ENCODE data around the gene UBL5. TPM values are rescaled to one million over a fixed set of nuclear protein-coding genes. Genes with fewer than 3 reads are reported as not detected.
A peak's percentile ranks its signal among the peaks of the same experiment; 100 is the strongest.

The UBL5 gene
- total RNA-seq, 1 donor from 2014 or later = 338 TPM

GRCh38 chr19:9847087-9847671, 19.5 kb downstream of the UBL5 start:
- Mint-ChIP-seq H3K27me3 (ENCODE audit: insufficient read depth) (no peaks in the 10 kb centered on the region), H3K9me3 (no peaks in the 10 kb centered on the region), H3K4me1 (ENCODE audit: low read depth) (peaks cover 6% of the 10 kb centered on the region), H3K4me3 (no peak overlapping the region), H3K36me3 (ENCODE audit: low read depth) (peaks cover 36% of the 10 kb centered on the region), H3K27ac (no peak overlapping the region)
- intact Hi-C loops (cut with micrococcal nuclease) = loop anchor here (2.0 kb wide), 1 partner anchor 16 kb away; no protein-coding TSS in a partner anchor
- no peak for DNase-seq (ENCODE audit: low spot score)

GRCh38 chr19:9848060-9848459, 20.3 kb downstream of the UBL5 start:
- DNase-seq (ENCODE audit: low spot score) = no peak
- no peak overlapping the region for H3K4me3 Mint-ChIP-seq
- H3K27me3 Mint-ChIP-seq (ENCODE audit: insufficient read depth) = no peaks in the 10 kb centered on the region
- no peak overlapping the region for H3K27ac Mint-ChIP-seq
- peaks cover 29% of the 10 kb centered on the region for H3K36me3 Mint-ChIP-seq (ENCODE audit: low read depth)
- H3K4me1 Mint-ChIP-seq (ENCODE audit: low read depth) = peaks cover 6% of the 10 kb centered on the region
- no peaks in the 10 kb centered on the region for H3K9me3 Mint-ChIP-seq
- intact Hi-C loops (cut with micrococcal nuclease) = no loop called here

DNA sequence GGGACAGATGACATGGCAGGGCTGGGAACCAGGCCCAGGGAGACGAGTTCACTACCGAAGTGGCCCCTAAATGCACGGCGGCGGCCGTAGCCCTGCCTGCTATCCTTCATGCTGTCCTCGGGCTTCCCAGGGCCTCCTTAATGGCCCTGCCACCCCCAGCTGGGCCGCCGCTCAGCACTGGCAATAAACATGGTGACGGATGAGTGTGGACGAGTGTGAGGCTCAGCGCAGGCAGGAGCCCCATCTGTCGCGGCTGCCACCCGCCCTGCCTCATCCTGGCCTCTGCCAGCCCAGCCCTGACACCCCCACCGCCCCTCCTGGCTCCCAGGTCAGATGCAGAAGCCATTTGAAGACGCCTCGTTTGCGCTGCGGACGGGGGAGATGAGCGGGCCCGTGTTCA, 21.0 kb downstream of the UBL5 start:
- Mint-ChIP-seq H3K27me3 (ENCODE audit: insufficient read depth) (no peaks in the 10 kb centered on the region), H3K27ac (no peak overlapping the region), H3K36me3 (ENCODE audit: low read depth) (peaks cover 23% of the 10 kb centered on the region), H3K9me3 (no peaks in the 10 kb centered on the region), H3K4me1 (ENCODE audit: low read depth) (peaks cover 6% of the 10 kb centered on the region), H3K4me3 (no peak overlapping the region)
- no peak for DNase-seq (ENCODE audit: low spot score)
- intact Hi-C loops (cut with micrococcal nuclease) = no loop called here

- intact Hi-C loops (cut with micrococcal nuclease) = no loop called here
- no peaks in the 10 kb centered on the region for H3K9me3 Mint-ChIP-seq
- no peak overlapping the region for H3K27ac Mint-ChIP-seq
Measured at GRCh38 chr19:9849791-9850190, 22.1 kb downstream of the UBL5 start.

GRCh38 chr19:9850235-9850959, 22.7 kb downstream of the UBL5 start:
- Mint-ChIP-seq H3K36me3 (ENCODE audit: low read depth) (peaks cover 13% of the 10 kb centered on the region), H3K4me3 (no peak overlapping the region), H3K27ac (no peak overlapping the region), H3K4me1 (ENCODE audit: low read depth) (peaks cover 6% of the 10 kb centered on the region), H3K27me3 (ENCODE audit: insufficient read depth) (no peaks in the 10 kb centered on the region), H3K9me3 (no peaks in the 10 kb centered on the region)
- intact Hi-C loops (cut with micrococcal nuclease) = no loop called here
- DNase-seq (ENCODE audit: low spot score) = no peak

More at GRCh38 chr19:9849791-9850190, 22.1 kb downstream of the UBL5 start:
- Mint-ChIP-seq H3K4me3 (no peak overlapping the region), H3K36me3 (ENCODE audit: low read depth) (peaks cover 16% of the 10 kb centered on the region), H3K4me1 (ENCODE audit: low read depth) (peaks cover 6% of the 10 kb centered on the region), H3K27me3 (ENCODE audit: insufficient read depth) (no peaks in the 10 kb centered on the region)
- no peak for DNase-seq (ENCODE audit: low spot score)

- H3K4me3 Mint-ChIP-seq = no peak overlapping the region
- no peaks in the 10 kb centered on the region for H3K27me3 Mint-ChIP-seq (ENCODE audit: insufficient read depth)
- H3K4me1 Mint-ChIP-seq (ENCODE audit: low read depth) = peaks cover 28% of the 10 kb centered on the region
- intact Hi-C loops (cut with micrococcal nuclease) = no loop called here
- H3K36me3 Mint-ChIP-seq (ENCODE audit: low read depth) = peaks cover 8% of the 10 kb centered on the region
- no peaks in the 10 kb centered on the region for H3K9me3 Mint-ChIP-seq
- no peak for DNase-seq (ENCODE audit: low spot score)
- H3K27ac Mint-ChIP-seq = no peak overlapping the region
Measured at GRCh38 chr19:9854282-9854846, 26.6 kb downstream of the UBL5 start.

DNA sequence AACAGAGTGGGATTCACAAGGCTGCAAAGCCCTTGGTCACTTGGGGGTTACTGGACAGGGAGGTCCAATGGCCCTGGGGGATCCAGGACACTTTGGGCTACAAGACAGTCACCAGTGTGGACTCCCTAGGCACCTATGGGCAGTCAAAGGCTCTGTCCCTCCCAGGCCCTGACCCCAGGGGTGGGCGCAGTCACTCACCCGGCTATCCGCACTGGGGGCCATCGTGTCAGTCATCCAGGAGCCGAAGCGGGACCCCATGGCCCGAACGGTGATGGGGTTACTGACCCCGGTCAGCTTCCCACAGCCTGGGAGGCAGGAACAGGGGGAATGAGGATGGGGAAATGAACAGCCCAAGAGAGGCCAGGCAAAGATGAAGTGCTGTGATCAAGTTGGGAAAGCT, 28.9 kb downstream of the UBL5 start:
- Mint-ChIP-seq H3K27me3 (ENCODE audit: insufficient read depth) (no peaks in the 10 kb centered on the region), H3K9me3 (no peaks in the 10 kb centered on the region), H3K27ac (peak overlapping the region; percentile 63), H3K4me1 (ENCODE audit: low read depth) (peaks cover 47% of the 10 kb centered on the region), H3K36me3 (ENCODE audit: low read depth) (peaks cover 8% of the 10 kb centered on the region), H3K4me3 (peak overlapping the region; percentile 0)
- DNase-seq (ENCODE audit: low spot score) = no peak
- intact Hi-C loops (cut with micrococcal nuclease) = no loop called here

- Mint-ChIP-seq H3K4me1 (ENCODE audit: low read depth) (peaks cover 53% of the 10 kb centered on the region), H3K36me3 (ENCODE audit: low read depth) (peaks cover 7% of the 10 kb centered on the region), H3K27me3 (ENCODE audit: insufficient read depth) (no peaks in the 10 kb centered on the region), H3K4me3 (peak overlapping the region; percentile 79), H3K9me3 (no peaks in the 10 kb centered on the region), H3K27ac (peak overlapping the region; percentile 63)
- DNase-seq (ENCODE audit: low spot score) = no peak
- intact Hi-C loops (cut with micrococcal nuclease) = no loop called here
Measured at GRCh38 chr19:9857076-9857721, 29.5 kb downstream of the UBL5 start.

DNA sequence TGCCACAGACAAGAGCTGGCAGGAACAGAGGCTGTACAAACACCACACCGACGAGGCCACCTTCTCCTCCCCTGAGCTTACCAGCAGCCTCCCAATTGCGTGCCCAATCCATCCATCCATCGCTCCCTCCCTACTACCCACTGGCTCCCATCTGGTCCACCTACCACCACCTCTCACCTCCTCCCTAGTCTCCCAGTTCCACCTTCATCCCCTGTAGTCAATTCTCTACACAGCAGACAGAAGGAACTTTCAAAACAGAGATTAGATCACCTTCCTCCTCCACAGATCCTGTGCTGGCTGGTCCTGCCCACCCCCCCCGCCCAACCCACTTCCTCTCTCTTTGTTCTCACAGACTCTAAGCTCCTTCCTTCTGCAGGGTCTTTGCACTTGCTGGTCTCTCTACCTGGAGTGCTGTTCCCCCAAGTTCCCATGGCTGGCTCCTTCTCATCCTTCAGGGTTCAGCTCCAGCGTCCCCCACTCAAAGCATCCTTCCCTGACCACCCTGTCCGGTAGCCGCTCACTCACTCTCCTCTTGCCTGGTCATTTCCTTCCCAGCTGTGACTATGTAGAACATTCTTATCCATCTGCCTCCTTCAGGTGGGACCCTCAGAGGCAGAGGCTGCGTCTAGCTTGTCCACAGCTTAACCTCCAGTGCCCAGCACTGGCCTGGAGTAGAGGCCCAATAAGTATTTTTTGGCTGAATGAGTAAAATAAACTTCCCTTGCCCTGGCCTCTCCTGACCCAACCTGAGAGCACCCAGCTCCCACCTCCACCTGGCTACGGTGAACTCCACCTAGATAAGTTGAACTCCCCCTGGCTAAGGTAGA, 30.4 kb downstream of the UBL5 start:
- peak overlapping the region; percentile 93 for H3K27ac Mint-ChIP-seq
- H3K27me3 Mint-ChIP-seq (ENCODE audit: insufficient read depth) = no peaks in the 10 kb centered on the region
- intact Hi-C loops (cut with micrococcal nuclease) = loop anchor here (1.0 to 2.0 kb wide), 2 partner anchors 23 to 57 kb away; partner anchors contain the start of gene PIN1
- no peaks in the 10 kb centered on the region for H3K9me3 Mint-ChIP-seq
- H3K36me3 Mint-ChIP-seq (ENCODE audit: low read depth) = peaks cover 7% of the 10 kb centered on the region
- H3K4me1 Mint-ChIP-seq (ENCODE audit: low read depth) = peaks cover 62% of the 10 kb centered on the region
- DNase-seq (ENCODE audit: low spot score) = no peak
- peak overlapping the region; percentile 79 for H3K4me3 Mint-ChIP-seq

GRCh38 chr19:9858766-9859165, 31.0 kb downstream of the UBL5 start:
- Mint-ChIP-seq H3K4me3 (peak overlapping the region; percentile 79), H3K27ac (peak overlapping the region; percentile 93), H3K9me3 (no peaks in the 10 kb centered on the region), H3K36me3 (ENCODE audit: low read depth) (peaks cover 6% of the 10 kb centered on the region), H3K27me3 (ENCODE audit: insufficient read depth) (no peaks in the 10 kb centered on the region), H3K4me1 (ENCODE audit: low read depth) (peaks cover 69% of the 10 kb centered on the region)
- intact Hi-C loops (cut with micrococcal nuclease) = loop anchor here (1.0 to 2.0 kb wide), 2 partner anchors 23 to 56 kb away; partner anchors contain the start of gene PIN1
- no peak for DNase-seq (ENCODE audit: low spot score)

DNA sequence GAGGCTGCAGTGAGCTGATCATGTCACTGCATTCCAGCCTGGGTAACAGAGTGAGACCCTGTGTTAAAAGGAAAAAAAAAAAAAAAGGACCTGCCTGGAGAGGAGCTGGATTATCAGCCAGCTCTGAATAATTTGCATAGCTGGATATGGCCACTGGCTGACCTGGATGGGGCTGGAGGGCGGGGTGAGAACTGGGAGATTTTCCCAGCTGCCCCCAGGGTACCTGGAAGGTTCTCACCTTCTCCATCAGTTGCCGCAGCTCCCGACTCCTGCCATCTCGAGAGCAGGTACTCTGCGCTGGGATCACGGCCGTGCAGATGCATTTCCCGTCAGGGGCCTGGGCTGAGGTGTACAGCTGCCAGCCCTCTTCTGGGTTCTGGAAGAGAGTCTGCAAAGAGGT, 32.7 kb downstream of the UBL5 start:
- intact Hi-C loops (cut with micrococcal nuclease) = no loop called here
- Mint-ChIP-seq H3K27ac (no peak overlapping the region), H3K36me3 (ENCODE audit: low read depth) (peaks cover 7% of the 10 kb centered on the region), H3K9me3 (no peaks in the 10 kb centered on the region), H3K27me3 (ENCODE audit: insufficient read depth) (no peaks in the 10 kb centered on the region), H3K4me3 (no peak overlapping the region), H3K4me1 (ENCODE audit: low read depth) (peaks cover 78% of the 10 kb centered on the region)
- no peak for DNase-seq (ENCODE audit: low spot score)

DNA sequence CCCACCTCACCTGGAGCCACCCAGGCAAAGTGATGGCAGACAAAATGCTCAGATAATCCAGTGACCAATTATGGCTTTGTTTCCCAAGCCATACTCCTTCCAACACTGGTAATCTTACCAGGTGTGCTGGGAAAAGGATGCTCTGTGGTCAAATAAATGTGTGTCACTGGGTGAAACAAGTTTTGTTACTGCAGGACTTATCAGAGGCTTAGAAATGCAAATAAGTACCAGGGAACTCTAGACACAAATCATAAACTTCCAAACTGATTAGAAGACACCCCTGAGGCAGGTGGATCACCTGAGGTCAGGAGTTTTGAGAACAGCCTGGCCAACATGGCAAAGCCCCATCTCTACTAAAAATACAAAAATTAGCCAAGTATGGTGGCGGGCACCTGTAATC, 33.8 kb downstream of the UBL5 start:
- peaks cover 7% of the 10 kb centered on the region for H3K36me3 Mint-ChIP-seq (ENCODE audit: low read depth)
- peak overlapping the region; percentile 86 for H3K27ac Mint-ChIP-seq
- intact Hi-C loops (cut with micrococcal nuclease) = no loop called here
- no peaks in the 10 kb centered on the region for H3K27me3 Mint-ChIP-seq (ENCODE audit: insufficient read depth)
- H3K4me1 Mint-ChIP-seq (ENCODE audit: low read depth) = peaks cover 88% of the 10 kb centered on the region
- no peaks in the 10 kb centered on the region for H3K9me3 Mint-ChIP-seq
- no peak for DNase-seq (ENCODE audit: low spot score)
- H3K4me3 Mint-ChIP-seq = no peak overlapping the region
